ENCODE data around the gene HIKESHI. TPM values are rescaled to one million over a fixed set of nuclear protein-coding genes. Genes with fewer than 3 reads are reported as not detected.

Gene HIKESHI
- total RNA-seq, 6 experiments from 2014 or later, result 38.9 to 51.7 (median 41.9) TPM

GRCh38 chr11:86358720-86359119 is 56.7 kb downstream of the HIKESHI start:
- Mint-ChIP-seq H3K27ac (no peak overlapping the region), H3K27me3 (ENCODE audit: insufficient read depth) (no peaks in the 10 kb centered on the region), H3K4me3 (no peak overlapping the region), H3K36me3 (ENCODE audit: low read depth) (no peaks in the 10 kb centered on the region), H3K9me3 (no peaks in the 10 kb centered on the region), H3K4me1 (ENCODE audit: low read depth) (peaks cover 9% of the 10 kb centered on the region)
- DNase-seq, result no peak
- TF ChIP-seq, protein P1, sequence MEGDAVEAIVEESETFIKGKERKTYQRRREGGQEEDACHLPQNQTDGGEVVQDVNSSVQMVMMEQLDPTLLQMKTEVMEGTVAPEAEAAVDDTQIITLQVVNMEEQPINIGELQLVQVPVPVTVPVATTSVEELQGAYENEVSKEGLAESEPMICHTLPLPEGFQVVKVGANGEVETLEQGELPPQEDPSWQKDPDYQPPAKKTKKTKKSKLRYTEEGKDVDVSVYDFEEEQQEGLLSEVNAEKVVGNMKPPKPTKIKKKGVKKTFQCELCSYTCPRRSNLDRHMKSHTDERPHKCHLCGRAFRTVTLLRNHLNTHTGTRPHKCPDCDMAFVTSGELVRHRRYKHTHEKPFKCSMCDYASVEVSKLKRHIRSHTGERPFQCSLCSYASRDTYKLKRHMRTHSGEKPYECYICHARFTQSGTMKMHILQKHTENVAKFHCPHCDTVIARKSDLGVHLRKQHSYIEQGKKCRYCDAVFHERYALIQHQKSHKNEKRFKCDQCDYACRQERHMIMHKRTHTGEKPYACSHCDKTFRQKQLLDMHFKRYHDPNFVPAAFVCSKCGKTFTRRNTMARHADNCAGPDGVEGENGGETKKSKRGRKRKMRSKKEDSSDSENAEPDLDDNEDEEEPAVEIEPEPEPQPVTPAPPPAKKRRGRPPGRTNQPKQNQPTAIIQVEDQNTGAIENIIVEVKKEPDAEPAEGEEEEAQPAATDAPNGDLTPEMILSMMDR (IDR thresholded peaks at IDR 0.05), result no peak

- Mint-ChIP-seq H3K27ac (no peak overlapping the region), H3K9me3 (no peaks in the 10 kb centered on the region), H3K4me1 (ENCODE audit: low read depth) (peaks cover 22% of the 10 kb centered on the region), H3K36me3 (ENCODE audit: low read depth) (no peaks in the 10 kb centered on the region; the same call in 1 of the 2 replicates), H3K27me3 (ENCODE audit: insufficient read depth) (no peaks in the 10 kb centered on the region), H3K4me3 (no peak overlapping the region)
- TF ChIP-seq, protein P1 (IDR thresholded peaks at IDR 0.05), result peak; percentile 79
- peak; percentile 52 for DNase-seq
Measured at GRCh38 chr11:86360775-86361395, 58.8 kb downstream of the HIKESHI start.

- Mint-ChIP-seq H3K9me3 (no peaks in the 10 kb centered on the region), H3K27me3 (ENCODE audit: insufficient read depth) (no peaks in the 10 kb centered on the region), H3K36me3 (ENCODE audit: low read depth) (no peaks in the 10 kb centered on the region; the same call in 1 of the 2 replicates), H3K27ac (no peak overlapping the region), H3K4me1 (ENCODE audit: low read depth) (peaks cover 28% of the 10 kb centered on the region), H3K4me3 (no peak overlapping the region)
- TF ChIP-seq, protein P1 (IDR thresholded peaks at IDR 0.05), result no peak
- DNase-seq, result no peak
Measured at GRCh38 chr11:86363424-86363823, 61.4 kb downstream of the HIKESHI start.

GRCh38 chr11:86365546-86365945 is 63.5 kb downstream of the HIKESHI start:
- peaks cover 4% of the 10 kb centered on the region for H3K9me3 Mint-ChIP-seq
- peaks cover 9% of the 10 kb centered on the region for H3K36me3 Mint-ChIP-seq (ENCODE audit: low read depth)
- DNase-seq, result peak; percentile 36

DNA sequence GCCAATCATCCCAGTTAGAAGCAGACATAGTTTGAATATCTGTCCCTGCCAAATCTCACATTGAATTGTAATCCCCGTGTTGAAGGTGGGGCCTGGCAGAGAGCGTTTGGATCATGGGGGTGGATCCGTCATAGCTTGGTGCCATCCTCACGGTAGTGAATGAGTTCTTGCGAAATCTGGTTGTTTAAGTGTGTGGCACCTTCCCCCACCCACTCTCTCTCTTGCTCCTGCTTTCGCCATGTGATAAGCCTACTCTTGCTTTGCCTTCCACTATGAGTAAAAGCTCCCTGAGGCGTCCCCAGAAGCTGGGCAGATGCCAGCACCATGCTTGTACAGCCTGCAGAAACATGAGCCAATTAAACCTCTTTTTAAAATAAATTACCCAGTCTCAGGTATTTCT is 67.6 kb downstream of the HIKESHI start:
- H3K9me3 Mint-ChIP-seq, result peaks cover 18% of the 10 kb centered on the region
- TF ChIP-seq, protein P1 (IDR thresholded peaks at IDR 0.05), result no peak
- H3K27ac Mint-ChIP-seq, result no peak overlapping the region
- no peak overlapping the region for H3K4me3 Mint-ChIP-seq
- no peak for DNase-seq
- peaks cover 43% of the 10 kb centered on the region for H3K4me1 Mint-ChIP-seq (ENCODE audit: low read depth)
- no peaks in the 10 kb centered on the region for H3K27me3 Mint-ChIP-seq (ENCODE audit: insufficient read depth)
- H3K36me3 Mint-ChIP-seq (ENCODE audit: low read depth), result peaks cover 24% of the 10 kb centered on the region

More at GRCh38 chr11:86365546-86365945, 63.5 kb downstream of the HIKESHI start:
- Mint-ChIP-seq H3K27ac (peak overlapping the region; percentile 68), H3K4me3 (peak overlapping the region; percentile 11; the same call in 1 of the 2 replicates), H3K27me3 (ENCODE audit: insufficient read depth) (no peaks in the 10 kb centered on the region), H3K4me1 (ENCODE audit: low read depth) (peaks cover 32% of the 10 kb centered on the region)
- TF ChIP-seq, protein P1 (IDR thresholded peaks at IDR 0.05), result no peak
